Thyroid gland (tissue), 4 donors: Measurements from ENCODE around the gene PPP1R3G.

Experiments used
- POLR2A ChIP-seq, 2 donors: fragments of 450-650 bp; IDR thresholded peaks; one replicate each; pipeline ENCODE4 v1.6.1; 2017; ENCODE audit warnings: antibody characterized with exemption in 2 of 2, mild to moderate bottlenecking in 2 of 2, moderate library complexity in 1 of 2
- TF ChIP-seq, protein P1 (sequence below), 6 experiments: fragments of 200-600 bp in 3 of 6; fragments of 450-650 bp in 3 of 6; sonication (generic) in 3 of 6; IDR thresholded peaks; one replicate each; pipeline ENCODE4 v1.5.1; 2016 to 2019; ENCODE audit warnings: antibody characterized with exemption in 6 of 6, mild to moderate bottlenecking in 2 of 6, inconsistent platforms in 1 of 6, moderate library complexity in 1 of 6

- TF ChIP-seq, protein P1, sequence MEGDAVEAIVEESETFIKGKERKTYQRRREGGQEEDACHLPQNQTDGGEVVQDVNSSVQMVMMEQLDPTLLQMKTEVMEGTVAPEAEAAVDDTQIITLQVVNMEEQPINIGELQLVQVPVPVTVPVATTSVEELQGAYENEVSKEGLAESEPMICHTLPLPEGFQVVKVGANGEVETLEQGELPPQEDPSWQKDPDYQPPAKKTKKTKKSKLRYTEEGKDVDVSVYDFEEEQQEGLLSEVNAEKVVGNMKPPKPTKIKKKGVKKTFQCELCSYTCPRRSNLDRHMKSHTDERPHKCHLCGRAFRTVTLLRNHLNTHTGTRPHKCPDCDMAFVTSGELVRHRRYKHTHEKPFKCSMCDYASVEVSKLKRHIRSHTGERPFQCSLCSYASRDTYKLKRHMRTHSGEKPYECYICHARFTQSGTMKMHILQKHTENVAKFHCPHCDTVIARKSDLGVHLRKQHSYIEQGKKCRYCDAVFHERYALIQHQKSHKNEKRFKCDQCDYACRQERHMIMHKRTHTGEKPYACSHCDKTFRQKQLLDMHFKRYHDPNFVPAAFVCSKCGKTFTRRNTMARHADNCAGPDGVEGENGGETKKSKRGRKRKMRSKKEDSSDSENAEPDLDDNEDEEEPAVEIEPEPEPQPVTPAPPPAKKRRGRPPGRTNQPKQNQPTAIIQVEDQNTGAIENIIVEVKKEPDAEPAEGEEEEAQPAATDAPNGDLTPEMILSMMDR (IDR thresholded peaks at IDR 0.05): no peak
- no peak for TF ChIP-seq POLR2A (IDR thresholded peaks at IDR 0.05)
Observed at GRCh38 chr6:5082487-5083306, 2.4 kb upstream of the PPP1R3G start.
